ENCODE data around the gene FOXJ1.

GRCh38 chr17:76123191-76123499 is 17.9 kb downstream of the FOXJ1 start:
- TF ChIP-seq, protein P1, sequence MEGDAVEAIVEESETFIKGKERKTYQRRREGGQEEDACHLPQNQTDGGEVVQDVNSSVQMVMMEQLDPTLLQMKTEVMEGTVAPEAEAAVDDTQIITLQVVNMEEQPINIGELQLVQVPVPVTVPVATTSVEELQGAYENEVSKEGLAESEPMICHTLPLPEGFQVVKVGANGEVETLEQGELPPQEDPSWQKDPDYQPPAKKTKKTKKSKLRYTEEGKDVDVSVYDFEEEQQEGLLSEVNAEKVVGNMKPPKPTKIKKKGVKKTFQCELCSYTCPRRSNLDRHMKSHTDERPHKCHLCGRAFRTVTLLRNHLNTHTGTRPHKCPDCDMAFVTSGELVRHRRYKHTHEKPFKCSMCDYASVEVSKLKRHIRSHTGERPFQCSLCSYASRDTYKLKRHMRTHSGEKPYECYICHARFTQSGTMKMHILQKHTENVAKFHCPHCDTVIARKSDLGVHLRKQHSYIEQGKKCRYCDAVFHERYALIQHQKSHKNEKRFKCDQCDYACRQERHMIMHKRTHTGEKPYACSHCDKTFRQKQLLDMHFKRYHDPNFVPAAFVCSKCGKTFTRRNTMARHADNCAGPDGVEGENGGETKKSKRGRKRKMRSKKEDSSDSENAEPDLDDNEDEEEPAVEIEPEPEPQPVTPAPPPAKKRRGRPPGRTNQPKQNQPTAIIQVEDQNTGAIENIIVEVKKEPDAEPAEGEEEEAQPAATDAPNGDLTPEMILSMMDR (conservative IDR thresholded peaks at IDR 0.05; ENCODE audit: low read depth, low read length), result no peak
- TF ChIP-seq EZH2 (IDR thresholded peaks at IDR 0.05; ENCODE audit: low read length, unreplicated experiment), result no peak

Measured in PC-3 (cell line).